H1 (cell line): ENCODE measurements around the gene DUSP3. TPM values are rescaled to one million over a fixed set of nuclear protein-coding genes. Genes with fewer than 3 reads are reported as not detected.

Experiments used
- CTCF ChIA-PET: fragments of 300-600 bp; sonication (Branson Sonifier 250); formaldehyde crosslinking; loops from one replicate; lab custom pipeline; 2021; ENCODE audit not compliant: partially characterized antibody; lab: Charles Lee
- POLR2A ChIA-PET: fragments of 300-600 bp; sonication (Branson Sonifier 250); formaldehyde crosslinking; loops from one replicate; lab custom pipeline; 2021; ENCODE audit warnings: inconsistent platforms; ENCODE audit not compliant: partially characterized antibody; lab: Charles Lee
- DNase-seq, 2 experiments: peaks; one replicate each; pipeline versions ENCODE4 v3.0.0 to v3.0.0-alpha.2; 2010 to 2022; ENCODE audit warnings: low spot score in 2 of 2, low read depth in 1 of 2, mixed read lengths in 1 of 2
- FAIRE-seq: peaks from 2 replicates; lab custom pipeline; 2011; peaks lifted over from hg19 to GRCh38; lab: Jason Lieb, UNC
- H2AFZ ChIP-seq: 2 replicates; pipeline ENCODE4 v1.8.1; 2012; ENCODE audit warnings: low read length, inconsistent platforms
- H2AK5ac ChIP-seq: 2 replicates; pipeline ENCODE4 v1.6.1; 2013; ENCODE audit warnings: low read depth, low read length
- H2BK120ac ChIP-seq: replicated peaks from 2 replicates; pipeline ENCODE3; 2013; ENCODE audit warnings: low read depth, low read length, inconsistent platforms
- H2BK12ac ChIP-seq: 2 replicates; pipeline ENCODE4 v1.6.1; 2013; ENCODE audit warnings: low read depth, low read length
- H2BK15ac ChIP-seq: 2 replicates; pipeline ENCODE4 v1.6.1; 2013; ENCODE audit warnings: low read length
- H2BK20ac ChIP-seq: 2 replicates; pipeline ENCODE4 v1.6.1; 2013; ENCODE audit warnings: low read length
- H2BK5ac ChIP-seq: 2 replicates; pipeline ENCODE4 v1.6.1; 2013; ENCODE audit warnings: low read depth, low read length
- H3K14ac ChIP-seq: 2 replicates; pipeline ENCODE4 v1.6.1; 2013; ENCODE audit warnings: inconsistent platforms; ENCODE audit not compliant: insufficient read length
- H3K18ac ChIP-seq: 2 replicates; pipeline ENCODE4 v1.6.1; 2013; ENCODE audit warnings: low read length; ENCODE audit errors: extremely low read depth
- H3K23ac ChIP-seq: 2 replicates; pipeline ENCODE4 v1.6.1; 2013; ENCODE audit warnings: inconsistent platforms; ENCODE audit not compliant: insufficient read length
- H3K23me2 ChIP-seq: 2 replicates; pipeline ENCODE4 v1.6.1; 2013; ENCODE audit warnings: low read depth, low read length
- H3K27ac ChIP-seq: 2 replicates; pipeline ENCODE4 v1.6.1; 2011; ENCODE audit warnings: low read depth, low read length, inconsistent platforms
- H3K27me3 ChIP-seq, 4 experiments: replicated peaks in 1 of 4; 1 replicate in 1 of 4; 2 replicates in 3 of 4; pipeline versions ENCODE4 v1.6.1 to v1.8.1; 2011 to 2013; ENCODE audit warnings: low read length in 3 of 4, mild to moderate bottlenecking in 3 of 4, inconsistent platforms in 2 of 4, mixed read lengths in 2 of 4, moderate library complexity in 1 of 4; ENCODE audit not compliant: control insufficient read depth in 3 of 4, insufficient read depth in 3 of 4; ENCODE audit errors: extremely low read depth in 1 of 4
- H3K36me3 ChIP-seq, 4 experiments: 2 replicates each; pipeline versions ENCODE4 v1.6.1 to v1.8.1; 2011 to 2013; ENCODE audit warnings: mild to moderate bottlenecking in 4 of 4, low read length in 3 of 4, moderate library complexity in 2 of 4, control low read depth in 1 of 4, inconsistent platforms in 1 of 4; ENCODE audit not compliant: insufficient read depth in 4 of 4, control insufficient read depth in 2 of 4
- H3K4ac ChIP-seq: replicated peaks from 2 replicates; pipeline ENCODE3; 2013; ENCODE audit warnings: low read length, low read depth, mixed read lengths, inconsistent platforms; ENCODE audit not compliant: insufficient read length
- H3K4me1 ChIP-seq, 4 experiments: replicated peaks in 1 of 4; 1 replicate in 1 of 4; 2 replicates in 3 of 4; pipeline versions ENCODE4 v1.6.1 to v1.8.1; 2011 to 2013; ENCODE audit warnings: low read length in 3 of 4, inconsistent platforms in 2 of 4, mixed read lengths in 1 of 4; ENCODE audit not compliant: insufficient read depth in 4 of 4, control insufficient read depth in 3 of 4
- H3K4me2 ChIP-seq, 2 experiments: 2 replicates each; pipeline versions ENCODE4 v1.6.1 to v1.8.1; 2011 to 2013; ENCODE audit warnings: low read depth in 2 of 2, low read length in 2 of 2, control low read depth in 1 of 2, inconsistent platforms in 1 of 2, mild to moderate bottlenecking in 1 of 2; ENCODE audit not compliant: insufficient read depth in 1 of 2
- H3K4me3 ChIP-seq, 4 experiments: fragments of 200-600, 300-600 bp in 1 of 4; sonication (generic), shearing (Covaris generic), sonication (Bioruptor Twin) in 1 of 4; 2 replicates each; pipeline versions ENCODE4 v1.5.1 to v1.8.1; 2011 to 2016; ENCODE audit warnings: low read length in 4 of 4, low read depth in 3 of 4, control low read depth in 2 of 4, inconsistent platforms in 2 of 4, mild to moderate bottlenecking in 2 of 4, mixed read lengths in 1 of 4, moderate library complexity in 1 of 4; ENCODE audit not compliant: insufficient read depth in 2 of 4; ENCODE audit errors: extremely low read depth in 1 of 4
- H3K56ac ChIP-seq: replicated peaks from 2 replicates; pipeline ENCODE3; 2013; ENCODE audit warnings: low read depth, mild to moderate bottlenecking, mixed read lengths, low read length, inconsistent platforms; ENCODE audit not compliant: insufficient read length
- H3K79me1 ChIP-seq: 2 replicates; pipeline ENCODE4 v1.6.1; 2013; ENCODE audit warnings: low read depth, low read length, control low read depth
- H3K79me2 ChIP-seq, 2 experiments: 2 replicates each; pipeline versions ENCODE4 v1.6.1 to v1.8.1; 2012 to 2013; ENCODE audit warnings: low read length in 2 of 2, mild to moderate bottlenecking in 2 of 2, inconsistent platforms in 1 of 2; ENCODE audit not compliant: insufficient read depth in 2 of 2, control insufficient read depth in 1 of 2
- H3K9ac ChIP-seq, 4 experiments: replicated peaks in 1 of 4; 1 replicate in 1 of 4; 2 replicates in 3 of 4; pipeline versions ENCODE4 v1.6.1 to v1.8.1; 2011 to 2013; ENCODE audit warnings: low read depth in 3 of 4, low read length in 3 of 4, control low read depth in 2 of 4, mild to moderate bottlenecking in 2 of 4, moderate library complexity in 2 of 4, inconsistent platforms in 1 of 4; ENCODE audit errors: extremely low read depth in 1 of 4
- H3K9me3 ChIP-seq, 2 experiments: 2 replicates each; pipeline versions ENCODE4 v1.6.1 to v1.8.1; 2012 to 2013; ENCODE audit warnings: mild to moderate bottlenecking in 2 of 2, moderate library complexity in 2 of 2, control low read depth in 1 of 2, inconsistent platforms in 1 of 2, low read depth in 1 of 2, low read length in 1 of 2, mixed read lengths in 1 of 2; ENCODE audit not compliant: insufficient read depth in 2 of 2
- H4K20me1 ChIP-seq, 2 experiments: replicated peaks in 1 of 2; 2 replicates each; pipeline versions ENCODE3 to v1.8.1; 2011 to 2013; ENCODE audit warnings: inconsistent platforms in 2 of 2, low read length in 2 of 2, mild to moderate bottlenecking in 1 of 2; ENCODE audit not compliant: insufficient read depth in 2 of 2, control insufficient read depth in 1 of 2
- H4K5ac ChIP-seq: 2 replicates; pipeline ENCODE4 v1.6.1; 2013; ENCODE audit warnings: low read length, low read depth, mixed read lengths, inconsistent platforms; ENCODE audit not compliant: insufficient read length
- H4K8ac ChIP-seq: 2 replicates; pipeline ENCODE4 v1.8.0; 2013; ENCODE audit warnings: mild to moderate bottlenecking, moderate library complexity, low read length, inconsistent platforms; ENCODE audit not compliant: insufficient read depth; ENCODE audit errors: extremely low read depth
- H4K91ac ChIP-seq: replicated peaks from 2 replicates; pipeline ENCODE3; 2013; ENCODE audit warnings: low read length, mixed read lengths, inconsistent platforms; ENCODE audit not compliant: insufficient read length
- CBX8 ChIP-seq: fragments of 300-800, 300-1000 bp; sonication (generic); IDR thresholded peaks from 2 replicates; pipeline ENCODE4 v1.7.1; 2016; ENCODE audit warnings: low read depth, low read length, borderline replicate concordance
- CEBPB ChIP-seq: IDR thresholded peaks from 2 replicates; pipeline ENCODE4 v1.6.1; 2012; ENCODE audit warnings: low read depth, low read length
- CTBP2 ChIP-seq: IDR thresholded peaks from 2 replicates; pipeline ENCODE4 v1.7.0; 2011; ENCODE audit warnings: borderline replicate concordance, mild to moderate bottlenecking, moderate library complexity, mixed read lengths, low read length; ENCODE audit not compliant: insufficient read depth, insufficient read length
- GABPA ChIP-seq: IDR thresholded peaks from 2 replicates; pipeline ENCODE4 v1.6.1; 2011; ENCODE audit warnings: mild to moderate bottlenecking, low read length, moderate library complexity, borderline replicate concordance; ENCODE audit not compliant: insufficient read depth
- HDAC2 ChIP-seq, 2 experiments: fragments of 300-600 bp in 1 of 2; sonication (generic) in 1 of 2; IDR thresholded peaks; 2 replicates each; pipeline ENCODE4 v1.6.1; 2011 to 2012; ENCODE audit warnings: low read depth in 2 of 2, low read length in 2 of 2, mild to moderate bottlenecking in 2 of 2, moderate library complexity in 2 of 2, borderline replicate concordance in 1 of 2, inconsistent platforms in 1 of 2
- JUND ChIP-seq: IDR thresholded peaks from 2 replicates; pipeline ENCODE4 v1.6.1; 2011; ENCODE audit warnings: mild to moderate bottlenecking, improper control_type of control experiment, low read length
- MAFK ChIP-seq: IDR thresholded peaks from 2 replicates; pipeline ENCODE4 v1.6.1; 2012; ENCODE audit warnings: low read depth, mild to moderate bottlenecking, improper control_type of control experiment, low read length
- MAX ChIP-seq: IDR thresholded peaks from 2 replicates; pipeline ENCODE4 v1.6.1; 2012; ENCODE audit warnings: inconsistent platforms
- POLR2A ChIP-seq, 2 experiments: IDR thresholded peaks; 1 replicate in 1 of 2; 2 replicates in 1 of 2; pipeline ENCODE4 v1.6.1; 2011; ENCODE audit warnings: low read depth in 2 of 2, low read length in 2 of 2, mild to moderate bottlenecking in 2 of 2; ENCODE audit errors: control extremely low read depth in 1 of 2
- POLR2AphosphoS5 ChIP-seq: IDR thresholded peaks from 2 replicates; pipeline ENCODE4 v1.6.1; 2011; ENCODE audit warnings: low read depth, low read length
- POU5F1 ChIP-seq: IDR thresholded peaks from 2 replicates; pipeline ENCODE4 v1.6.1; 2011; ENCODE audit warnings: low read depth, mild to moderate bottlenecking, low read length, moderate library complexity
- WGBS, 2 experiments: shearing (Covaris generic) in 1 of 2; methylation state at CpG; one replicate each; pipeline versions ENCODE4 v1.1.6 to v1.1.7; 2013 to 2015; ENCODE audit warnings: low lambda C conversion rate in 2 of 2, mixed read lengths in 2 of 2, inconsistent platforms in 1 of 2, low coverage in 1 of 2, missing lambda C conversion rate in 1 of 2; ENCODE audit not compliant: insufficient replicate concordance in 2 of 2, insufficient coverage in 1 of 2, insufficient read length in 1 of 2; ENCODE audit errors: extremely low coverage in 1 of 2, missing lambda C conversion rate in 1 of 2; 5-methylcytosine and 5-hydroxymethylcytosine counted together
- polyA plus RNA-seq, 7 experiments: library from polyadenylated mRNA; depleted of rRNA in 3 of 7; stranded (reverse) in 5 of 7; unstranded in 2 of 7; fragments of >200 nt in 5 of 7; fragments of 200-250 nt in 2 of 7; gene quantifications; 1 replicate in 5 of 7; 2 replicates in 1 of 7; 4 replicates in 1 of 7; pipeline versions ENCODE4 v1.2.1 to v1.2.3, GENCODE V29; 2011 to 2013; ENCODE audit warnings: missing spikeins in 2 of 7, mixed read lengths in 2 of 7
- total RNA-seq: library from RNA; stranded (reverse); fragmentation: NEBNext Ultra II Directional; extraction: Animal tissue kit (Norgen Biotek cat#: 25700); gene quantifications from 2 replicates; pipeline ENCODE4 v1.2.1, GENCODE V29; 2021

DUSP3 gene
- total and polyA plus RNA-seq, 2 of the 8 experiments (the other 6 are each of a cell fraction or from before 2014, with no cell fraction given) = 15.1 to 21.2 TPM

GRCh38 chr17:43784068-43784467, 5.3 kb upstream of the DUSP3 start:
- TF ChIP-seq POLR2A (IDR thresholded peaks at IDR 0.05; ENCODE audit: control extremely low read depth in 1 of 2, low read depth in 2 of 2, low read length in 2 of 2) (no peak), POU5F1 (no peak), CTBP2 (no peak), GABPA (no peak), CEBPB (no peak), JUND (no peak), CBX8 (no peak), MAX (no peak), HDAC2 (IDR thresholded peaks at IDR 0.05; ENCODE audit: borderline replicate concordance in 1 of 2, low read depth in 2 of 2, low read length in 2 of 2) (no peak), POLR2AphosphoS5 (no peak), MAFK (no peak)
- Histone ChIP-seq H3K4me2 (no peak overlapping the region), H3K27ac (no peak overlapping the region)

More at GRCh38 chr17:43784068-43784467, 5.3 kb upstream of the DUSP3 start:
- Histone ChIP-seq H3K79me1 (no peaks in the 10 kb centered on the region), H3K14ac (no peak overlapping the region), H3K9me3 (no peaks in the 10 kb centered on the region), H2BK12ac (no peak overlapping the region), H2BK15ac (no peak overlapping the region), H3K23me2 (no peaks in the 10 kb centered on the region), H4K5ac (no peak overlapping the region), H2BK5ac (no peak overlapping the region), H2BK20ac (no peak overlapping the region), H2BK120ac (no peak overlapping the region), H3K27me3 (peaks cover 0 to 7% (median 6%) of the 10 kb centered on the region in 4 experiments; a peak in 6 of 7 replicates), H4K20me1 (no peaks in the 10 kb centered on the region), H3K4me3 (no peak overlapping the region), H3K79me2 (no peaks in the 10 kb centered on the region), H3K4me1 (peaks cover 0 to 6% (median 4%) of the 10 kb centered on the region in 4 experiments; a peak in 5 of 7 replicates), H3K9ac (no peak overlapping the region), H2AFZ (no peak overlapping the region), H3K23ac (no peak overlapping the region), H3K56ac (no peak overlapping the region), H3K36me3 (no peaks in the 10 kb centered on the region), H2AK5ac (no peak overlapping the region), H4K8ac (no peak overlapping the region), H3K18ac (no peak overlapping the region), H4K91ac (no peak overlapping the region), H3K4ac (no peak overlapping the region)
- WGBS, 2 experiments = 90% methylated on average over 2 of the region's 2 CpGs; no CpG with 5 or more reads in 1 of the 2 experiments
- POLR2A ChIA-PET = no interaction called here
- FAIRE-seq (no peak), DNase-seq (no peak)
- CTCF ChIA-PET = interaction anchor here (1.8 kb wide), 1 partner anchor 94 kb away, joined by 4 read pairs; no protein-coding TSS in a partner anchor
